Measurements from ENCODE around the gene SUN3. TPM values are rescaled to one million over a fixed set of nuclear protein-coding genes. Genes with fewer than 3 reads are reported as not detected.

The SUN3 gene
- total RNA-seq, 2 donors from 2014 or later: not detected

Other genes with a start within 250 kb of the SUN3 start
- gene PKD1L1, start 80.6 kb downstream of the SUN3 start, total RNA-seq: under 1 TPM; 0.56 to 0.82 TPM
- 10 to 100 TPM; 38.7 to 41.0 TPM for gene HUS1, start 49.5 kb downstream of the SUN3 start, total RNA-seq
- gene C7orf57, start 6.4 kb upstream of the SUN3 start, total RNA-seq: not detected
- 10 to 100 TPM; 45.6 to 54.2 TPM for gene UPP1, start 60.2 kb upstream of the SUN3 start, total RNA-seq
- gene ABCA13, start 142.4 kb upstream of the SUN3 start, total RNA-seq: under 1 TPM; 0.11 to 0.76 TPM

Data from left colon (tissue), 2 donors.